Gastroesophageal sphincter (tissue), 4 donors: ENCODE data around the gene ZDBF2. TPM values are rescaled to one million over a fixed set of nuclear protein-coding genes. Genes with fewer than 3 reads are reported as not detected.
"Not testable (repeated sequence)": the region's sequence is repeated elsewhere in the genome, so short reads cannot be mapped to it uniquely, and the experiment has no call there.

Source experiments
- ATAC-seq: fragments of 150-250 bp; one replicate; pipeline ENCODE4 v1.9.1; 2016; ENCODE audit warnings: mild to moderate bottlenecking, moderate library complexity
- H3K27ac ChIP-seq, 4 donors: fragments of 200-600 bp; sonication (generic) in 3 of 4; 1 replicate in 3 of 4; 2 replicates in 1 of 4; pipeline ENCODE4 v1.5.1; 2016 to 2019
- H3K27me3 ChIP-seq: fragments of 200-600 bp; sonication (generic); one replicate; pipeline ENCODE4 v1.5.1; 2019
- H3K36me3 ChIP-seq, 2 donors: fragments of 200-600 bp; sonication (generic); one replicate each; pipeline ENCODE4 v1.5.1; 2019; ENCODE audit warnings: control low read depth in 1 of 2
- H3K4me1 ChIP-seq, 3 donors: fragments of 200-600 bp; sonication (generic); 1 replicate in 2 of 3; 2 replicates in 1 of 3; pipeline ENCODE4 v1.5.1; 2016 to 2019; ENCODE audit warnings: control low read depth in 2 of 3
- H3K4me3 ChIP-seq, 2 donors: fragments of 200-600 bp; sonication (generic); one replicate each; pipeline ENCODE4 v1.5.1; 2019; ENCODE audit warnings: mild to moderate bottlenecking in 1 of 2, moderate library complexity in 1 of 2
- H3K9me3 ChIP-seq, 3 donors: fragments of 200-600 bp; sonication (generic); one replicate each; pipeline ENCODE4 v1.5.1; 2017 to 2019; ENCODE audit warnings: control low read depth in 2 of 3
- CTCF ChIP-seq, 4 experiments: fragments of 200-600 bp in 2 of 4; fragments of 450-650 bp in 2 of 4; sonication (generic) in 1 of 4; IDR thresholded peaks; one replicate each; pipeline ENCODE4 v1.5.1; 2017 to 2019; ENCODE audit warnings: antibody characterized with exemption in 4 of 4, mild to moderate bottlenecking in 2 of 4, moderate library complexity in 2 of 4
- EP300 ChIP-seq: sonication (generic); formaldehyde crosslinking; IDR thresholded peaks from one replicate; pipeline ENCODE4 v1.6.1; 2017; ENCODE audit warnings: antibody characterized with exemption, mild to moderate bottlenecking
- POLR2A ChIP-seq, 2 donors: fragments of 450-650 bp; IDR thresholded peaks; one replicate each; pipeline ENCODE4 v1.6.1; 2017; ENCODE audit warnings: antibody characterized with exemption in 2 of 2, mild to moderate bottlenecking in 2 of 2, moderate library complexity in 1 of 2
- POLR2AphosphoS5 ChIP-seq: sonication (generic); formaldehyde crosslinking; IDR thresholded peaks from one replicate; pipeline ENCODE4 v1.6.1; 2017; ENCODE audit warnings: antibody characterized with exemption
- WGBS, 2 donors: methylation state at CpG; one replicate each; pipeline ENCODE4 v1.1.5; 2018; ENCODE audit warnings: low coverage in 1 of 2; 5-methylcytosine and 5-hydroxymethylcytosine counted together
- total RNA-seq, 4 donors: library from RNA; depleted of rRNA; stranded (reverse); fragments of >200 nt; gene quantifications; one replicate each; pipeline ENCODE4 v1.1.0, GENCODE V29; 2016

The ZDBF2 gene
- 10 to 100 TPM; 10.9 to 19.9 (median 13.4) TPM for total RNA-seq

DNA sequence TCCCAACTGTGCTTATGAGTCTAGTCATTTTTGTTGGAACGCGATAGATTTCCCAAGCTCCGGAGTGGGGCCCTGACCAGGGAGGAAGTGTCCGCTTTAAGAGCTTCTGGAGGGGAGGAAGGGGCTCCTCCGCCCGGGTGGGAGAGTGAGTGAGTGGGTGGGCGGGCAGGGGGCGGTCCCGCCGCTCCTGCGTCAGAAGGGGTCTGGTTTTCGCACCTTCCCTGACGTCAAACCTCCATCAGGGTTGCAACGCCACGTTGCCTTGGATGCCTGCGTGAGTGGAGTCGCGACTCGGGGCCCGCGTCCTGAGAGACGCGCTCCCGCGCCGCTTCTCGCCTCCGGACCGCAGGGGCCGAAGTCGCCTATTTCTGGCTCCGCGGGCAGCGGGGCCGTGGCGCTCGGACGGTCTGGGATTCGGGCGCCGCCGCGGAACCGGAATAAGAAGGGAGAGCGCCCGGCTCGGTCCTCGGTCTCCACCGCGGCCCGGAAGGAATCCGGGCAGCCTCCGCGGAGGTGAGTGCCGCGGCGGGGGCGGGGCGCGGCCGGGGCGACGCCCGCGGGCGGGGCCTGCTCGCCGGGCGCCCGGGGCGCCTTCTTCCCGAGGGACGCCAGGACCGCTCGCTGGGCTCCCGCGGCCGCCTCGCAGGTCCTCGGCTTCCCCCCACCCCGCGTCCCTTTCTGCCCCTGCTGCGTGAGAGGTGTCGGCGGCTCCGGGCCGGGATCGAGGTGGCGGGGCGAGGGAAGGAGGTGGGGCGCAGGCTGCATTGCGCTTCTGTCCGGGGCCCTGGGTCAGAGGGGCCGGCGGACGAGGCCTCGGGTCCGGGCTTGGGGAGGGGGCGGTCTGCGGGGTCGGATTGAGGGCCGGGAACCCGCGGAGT lies at the start of gene ZDBF2:
ZDBF2 (plus strand) TSS at position 230 of the 878 bp plus-strand sequence. CDS start 7,187 bp downstream, outside the sequence.
- no peak for TF ChIP-seq CTCF (IDR thresholded peaks at IDR 0.05)
- no peak for TF ChIP-seq EP300
- no peak for TF ChIP-seq POLR2AphosphoS5
- TF ChIP-seq POLR2A (IDR thresholded peaks at IDR 0.05), result peak in 1 of 2 donors; percentile 29
- peaks cover 96% of the 10 kb centered on the region for H3K27me3 ChIP-seq
- WGBS, 2 donors, result 2% methylated on average over 23 of the region's 104 CpGs; no CpG with 5 or more reads in 1 of the 2 donors
- peak within 1 kb of the TSS; percentile 70 to 87 (median 78) for H3K27ac ChIP-seq
- ATAC-seq, result peak; percentile 88
- H3K36me3 ChIP-seq, result no peaks in the 10 kb centered on the region
- no peaks in the 10 kb centered on the region for H3K9me3 ChIP-seq
- peaks cover 0 to 22% (median 0%) of the 10 kb centered on the region in 3 donors for H3K4me1 ChIP-seq
- H3K4me3 ChIP-seq, result peak within 1 kb of the TSS; percentile 76 to 95

DNA sequence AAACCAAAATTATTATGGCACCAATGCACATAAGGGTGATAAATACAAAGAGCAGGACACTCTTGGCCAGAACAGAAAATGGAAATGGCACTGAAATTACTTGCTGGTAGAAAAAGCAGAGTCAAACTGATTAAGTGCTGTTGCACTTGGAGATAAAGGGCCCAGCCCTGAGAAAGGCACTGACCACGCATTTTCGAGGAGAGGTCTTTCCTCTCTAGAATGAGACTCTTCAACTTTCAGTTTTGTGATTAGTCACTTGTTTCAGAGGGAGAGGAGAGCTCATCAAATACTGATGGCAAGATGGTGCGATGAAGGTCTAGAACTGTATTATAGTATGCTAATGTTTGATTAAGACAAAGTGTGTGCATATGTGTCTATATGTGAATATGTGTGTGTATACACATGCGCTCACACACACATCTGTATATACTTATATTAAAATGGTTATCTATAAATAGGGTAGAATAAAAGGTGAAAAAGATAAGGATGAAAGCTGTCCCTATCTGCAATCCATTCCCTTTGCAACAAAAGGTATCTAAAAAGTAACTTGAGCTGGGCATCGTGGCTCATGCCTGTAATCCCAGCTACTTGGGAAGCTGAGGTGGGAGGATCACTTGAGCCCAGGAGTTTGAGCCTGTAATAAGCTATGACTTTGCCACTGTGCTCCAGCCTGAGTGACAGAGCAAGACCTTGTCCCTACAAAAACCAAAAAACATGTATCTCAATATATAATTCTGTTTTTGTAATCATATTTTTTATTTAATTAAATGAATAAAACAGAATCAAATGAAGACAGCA lies 48.8 kb upstream of the ZDBF2 start:
- no peak for ATAC-seq
- TF ChIP-seq EP300 (no peak), POLR2AphosphoS5 (no peak), POLR2A (IDR thresholded peaks at IDR 0.05) (no peak), CTCF (IDR thresholded peaks at IDR 0.05) (no peak)
- H3K9me3 ChIP-seq, result peaks cover 0 to 11% (median 0%) of the 10 kb centered on the region in 3 donors
- H3K36me3 ChIP-seq, result no peaks in the 10 kb centered on the region
- H3K27me3 ChIP-seq, result peaks cover 9% of the 10 kb centered on the region
- no peak overlapping the region for H3K4me3 ChIP-seq
- no peaks in the 10 kb centered on the region for H3K4me1 ChIP-seq
- no peak overlapping the region for H3K27ac ChIP-seq
- 57 to 71% methylated on average over 4 to 5 of the region's 5 CpGs for WGBS, 2 donors

DNA sequence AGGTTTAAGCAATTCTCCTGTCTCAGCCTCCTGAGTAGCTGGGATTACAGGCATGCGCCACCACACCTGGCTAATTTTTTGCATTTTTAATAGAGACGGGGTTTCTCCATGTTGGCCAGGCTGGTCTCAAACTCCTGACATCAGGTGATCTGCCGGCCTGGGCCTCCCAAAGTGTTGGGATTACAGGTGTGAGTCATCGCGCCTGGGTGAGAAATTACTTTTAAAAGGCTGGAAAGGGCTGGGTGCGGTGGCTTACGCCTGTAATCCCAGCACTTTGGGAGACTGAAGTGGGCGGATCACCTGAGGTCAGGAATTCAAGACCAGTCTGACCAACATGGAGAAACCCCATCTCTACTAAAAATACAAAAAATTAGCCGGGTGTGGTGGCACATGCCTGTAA lies 45.8 kb upstream of the ZDBF2 start:
- ATAC-seq, H3K27me3 ChIP-seq: not testable (repeated sequence)
- 96% methylated on average over 4 to 7 of the region's 9 CpGs for WGBS, 2 donors

GRCh38 chr2:206229642-206230041 lies 44.8 kb upstream of the ZDBF2 start:
- ATAC-seq, result no peak
- Histone ChIP-seq H3K9me3 (no peaks in the 10 kb centered on the region), H3K36me3 (no peaks in the 10 kb centered on the region), H3K4me3 (no peak overlapping the region), H3K27me3 (no peaks in the 10 kb centered on the region), H3K27ac (no peak overlapping the region), H3K4me1 (no peaks in the 10 kb centered on the region)
- TF ChIP-seq POLR2AphosphoS5 (no peak), CTCF (IDR thresholded peaks at IDR 0.05) (no peak), EP300 (no peak), POLR2A (IDR thresholded peaks at IDR 0.05) (no peak)

More for the DNA sequence above, 45.8 kb upstream of the ZDBF2 start:
- H3K4me1 ChIP-seq, H3K36me3 ChIP-seq, H3K27ac ChIP-seq, H3K9me3 ChIP-seq, H3K4me3 ChIP-seq: not testable (repeated sequence)

DNA sequence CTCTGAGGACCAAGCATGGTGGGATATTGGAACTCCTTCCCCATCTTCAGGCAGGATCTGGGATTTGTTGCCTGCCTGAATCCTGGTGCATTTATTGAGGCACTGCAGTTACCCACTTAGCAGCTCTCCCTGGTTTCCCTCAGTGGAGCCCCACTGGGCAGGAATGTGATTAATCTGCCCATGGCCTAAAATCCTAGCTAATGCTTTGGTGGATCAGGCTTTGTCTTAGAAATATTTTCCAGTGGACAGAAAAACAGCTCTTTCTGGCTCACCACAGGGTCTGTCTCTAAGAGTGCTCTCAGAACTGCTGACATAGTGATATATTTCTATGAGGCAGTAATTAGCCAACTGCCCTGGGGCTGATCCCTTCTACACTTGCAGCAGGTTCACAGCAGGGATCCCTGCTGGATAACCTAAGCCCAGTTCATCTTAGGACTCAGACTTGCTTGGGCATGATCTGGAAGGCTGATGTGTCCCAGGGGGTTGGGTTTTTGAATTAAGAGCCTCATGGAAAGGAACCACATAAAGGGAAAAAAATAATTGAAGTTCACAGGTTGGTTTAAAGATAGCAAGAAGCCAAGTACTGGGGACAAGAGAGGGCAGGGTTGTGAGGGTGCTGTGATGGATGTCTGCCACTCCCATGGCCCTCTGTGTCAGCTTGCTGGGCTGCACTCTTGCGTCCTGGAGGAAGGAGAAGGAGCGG lies 44.3 kb upstream of the ZDBF2 start:
- peaks cover 4% of the 10 kb centered on the region for H3K27me3 ChIP-seq
- H3K36me3 ChIP-seq, result no peaks in the 10 kb centered on the region
- H3K4me1 ChIP-seq, result no peaks in the 10 kb centered on the region
- 53 to 75% methylated on average over 2 of the region's 2 CpGs for WGBS, 2 donors
- H3K27ac ChIP-seq, result no peak overlapping the region
- ATAC-seq, result no peak
- H3K4me3 ChIP-seq, result no peak overlapping the region
- H3K9me3 ChIP-seq, result no peaks in the 10 kb centered on the region
- no peak for TF ChIP-seq CTCF (IDR thresholded peaks at IDR 0.05)
- TF ChIP-seq EP300, result no peak
- TF ChIP-seq POLR2A (IDR thresholded peaks at IDR 0.05), result no peak
- TF ChIP-seq POLR2AphosphoS5, result no peak
